ENCODE results near the gene TCF19.

The TCF19 gene

GRCh38 chr6:31209137-31209536 lies 50.7 kb downstream of the TCF19 start:
- DNase-seq (ENCODE audit: low read depth) = no peak

GRCh38 chr6:31210123-31210522 lies 51.7 kb downstream of the TCF19 start:
- DNase-seq (ENCODE audit: low read depth) = no peak

GRCh38 chr6:31210741-31211532 lies 52.5 kb downstream of the TCF19 start:
- DNase-seq (ENCODE audit: low read depth) = no peak

Measured in stimulated activated CD8-positive, alpha-beta memory T cell treated with anti-CD3 and anti-CD28 coated beads, Interleukin-15, amount 100 ng/mL, for 1 hour (primary cell).